Muscle of arm (tissue), 12 donors: ENCODE results near the gene FES. TPM values are rescaled to one million over a fixed set of nuclear protein-coding genes. Genes with fewer than 3 reads are reported as not detected.

Experiments
- DNase-seq: peaks from one replicate; pipeline ENCODE4 v3.0.0-alpha.2; 2013
- polyA plus RNA-seq, 12 donors: library from polyadenylated mRNA; unstranded; fragments of 120-200 nt; gene quantifications; one replicate each; pipeline ENCODE4 v1.2.1, GENCODE V29; 2013; ENCODE audit not compliant: insufficient read length in 12 of 12

The FES gene
- polyA plus RNA-seq, 12 donors, result 7.8 to 24.1 (median 11.4) TPM; not detected in 1

- no peak for DNase-seq
Measured at GRCh38 chr15:90875549-90875981, 8.7 kb upstream of the FES start.

- DNase-seq, result no peak
Measured at GRCh38 chr15:90876046-90876445, 8.3 kb upstream of the FES start.

GRCh38 chr15:90876512-90877170 lies 7.7 kb upstream of the FES start:
- DNase-seq, result no peak

GRCh38 chr15:90877315-90877714 lies 7.0 kb upstream of the FES start:
- no peak for DNase-seq

- DNase-seq, result no peak
Measured at GRCh38 chr15:90877996-90878395, 6.3 kb upstream of the FES start.

- no peak for DNase-seq
Measured at GRCh38 chr15:90878660-90879059, 5.6 kb upstream of the FES start.

- no peak for DNase-seq
Measured at GRCh38 chr15:90879730-90880366, 4.5 kb upstream of the FES start.

GRCh38 chr15:90880381-90881145 lies 3.7 kb upstream of the FES start:
- DNase-seq, result no peak

- no peak for DNase-seq
Measured at GRCh38 chr15:90881181-90881977, 2.9 kb upstream of the FES start.

- no peak for DNase-seq
Measured at GRCh38 chr15:90881978-90882721, 2.2 kb upstream of the FES start.

- no peak for DNase-seq
Measured at GRCh38 chr15:90882781-90883525, 1.4 kb upstream of the FES start.

GRCh38 chr15:90883526-90883975 lies 753 bp upstream of the FES start:
- DNase-seq, result no peak

- DNase-seq, result no peak
Measured at GRCh38 chr15:90884719-90885431, 571 bp downstream of the FES start.

GRCh38 chr15:90885432-90886290 lies 1.4 kb downstream of the FES start:
- peak; percentile 86 for DNase-seq

- no peak for DNase-seq
Measured at GRCh38 chr15:90886291-90886614, 1.9 kb downstream of the FES start.

GRCh38 chr15:90887037-90887481 lies 2.8 kb downstream of the FES start:
- DNase-seq, result no peak

GRCh38 chr15:90889313-90889730 lies 5.0 kb downstream of the FES start:
- DNase-seq, result no peak

GRCh38 chr15:90889736-90890456 lies 5.6 kb downstream of the FES start:
- DNase-seq, result no peak
